GM12801 (cell line): Measurements from ENCODE around the gene APOBEC3C.

ENCODE experiments used
- CTCF ChIP-seq: IDR thresholded peaks from one replicate; pipeline ENCODE4 v1.5.1; 2011; ENCODE audit warnings: control low read depth; ENCODE audit not compliant: insufficient read length; ENCODE audit errors: extremely low read depth

Gene APOBEC3C

GRCh38 chr22:38989466-38989865, 24.6 kb upstream of the APOBEC3C start:
- TF ChIP-seq CTCF, result no peak

- no peak for TF ChIP-seq CTCF
Observed at GRCh38 chr22:38996105-38996504, 18.0 kb upstream of the APOBEC3C start.

- no peak for TF ChIP-seq CTCF
Observed at GRCh38 chr22:38997518-38997917, 16.5 kb upstream of the APOBEC3C start.

GRCh38 chr22:39003165-39003638, 10.9 kb upstream of the APOBEC3C start:
- no peak for TF ChIP-seq CTCF

GRCh38 chr22:39007177-39007576, 6.9 kb upstream of the APOBEC3C start:
- TF ChIP-seq CTCF, result no peak

GRCh38 chr22:39010946-39011345, 3.1 kb upstream of the APOBEC3C start:
- TF ChIP-seq CTCF, result no peak

- no peak for TF ChIP-seq CTCF
Observed at GRCh38 chr22:39012533-39013511, 1.2 kb upstream of the APOBEC3C start.
